HepG2 (cell line): ENCODE measurements around the gene ACAN. TPM values are rescaled to one million over a fixed set of nuclear protein-coding genes. Genes with fewer than 3 reads are reported as not detected.

ENCODE experiments used
- ATAC-seq: fragments of 200-7000 bp; cut with Tn5 transposase; 3 replicates; pipeline ENCODE4 v1.9.1; 2020; ENCODE audit warnings: mild to moderate bottlenecking, moderate library complexity
- BruUV-seq: library from RNA; stranded (reverse); fragments of 400-500 nt; replicated peaks from 2 replicates; lab custom pipeline; 2021; lab: Mats Ljungman, UMichigan
- CTCF ChIA-PET: fragments of 300-600 bp; formaldehyde crosslinking; extraction: SDS; loops from one replicate; lab custom pipeline; 2021; ENCODE audit warnings: low total read pairs, inconsistent platforms, low intra/inter-chr PET ratio; lab: Yijun Ruan, JAX
- POLR2A ChIA-PET: fragments of 350-600 bp; sonication (Branson Sonifier 250); formaldehyde crosslinking; loops from one replicate; lab custom pipeline; 2020; ENCODE audit warnings: antibody characterized with exemption, inconsistent platforms; lab: Yijun Ruan, JAX
- DNase-seq: peaks from one replicate; pipeline ENCODE4 v3.0.0-alpha.2; 2015; ENCODE audit warnings: low spot score
- FAIRE-seq: peaks from 3 replicates; lab custom pipeline; 2011; peaks lifted over from hg19 to GRCh38; lab: Jason Lieb, UNC
- H2AFZ ChIP-seq: one replicate; pipeline ENCODE4 v1.6.1; 2011; ENCODE audit warnings: low read length, inconsistent platforms
- H3K27ac ChIP-seq: fragments of 300-600 bp; 3 replicates; pipeline ENCODE4 v1.8.0; 2011; ENCODE audit warnings: mixed run types, mild to moderate bottlenecking, mixed read lengths, low read length, inconsistent platforms; ENCODE audit not compliant: insufficient read depth; ENCODE audit errors: extremely low read length
- H3K27me3 ChIP-seq, 2 experiments: fragments of 200-600 bp in 1 of 2; 2 replicates in 1 of 2; 3 replicates in 1 of 2; pipeline versions ENCODE4 v1.6.0 to v1.8.0; 2011; ENCODE audit warnings: low read length in 2 of 2, mild to moderate bottlenecking in 2 of 2, moderate library complexity in 2 of 2, inconsistent platforms in 1 of 2; ENCODE audit not compliant: insufficient read depth in 2 of 2, control insufficient read depth in 1 of 2
- H3K36me3 ChIP-seq, 2 experiments: fragments of 200-600 bp in 1 of 2; replicated peaks in 1 of 2; 2 replicates in 1 of 2; 3 replicates in 1 of 2; pipeline versions ENCODE4 v1.5.1 to v1.8.0; 2011; ENCODE audit warnings: low read length in 2 of 2, inconsistent platforms in 1 of 2; ENCODE audit not compliant: insufficient read depth in 2 of 2, control insufficient read depth in 1 of 2
- H3K4me1 ChIP-seq: 2 replicates; pipeline ENCODE4 v1.5.1; 2012; ENCODE audit warnings: low read length, inconsistent platforms; ENCODE audit not compliant: insufficient read depth
- H3K4me2 ChIP-seq: 2 replicates; pipeline ENCODE4 v1.6.0; 2011; ENCODE audit warnings: low read depth, low read length, inconsistent platforms
- H3K4me3 ChIP-seq, 3 experiments: fragments of 200-600 bp in 1 of 3; sonication (generic), shearing (Covaris generic) in 1 of 3; replicated peaks in 1 of 3; 2 replicates each; pipeline ENCODE4 v1.5.1; 2011 to 2016; ENCODE audit warnings: low read length in 3 of 3, inconsistent platforms in 2 of 3, low read depth in 2 of 3, mild to moderate bottlenecking in 2 of 3, control low read depth in 1 of 3, mixed read lengths in 1 of 3; ENCODE audit not compliant: insufficient read depth in 1 of 3
- H3K79me2 ChIP-seq: one replicate; pipeline ENCODE4 v1.6.1; 2011; ENCODE audit warnings: low read length, inconsistent platforms; ENCODE audit not compliant: insufficient read depth
- H3K9ac ChIP-seq: 2 replicates; pipeline ENCODE4 v1.6.0; 2011; ENCODE audit warnings: mild to moderate bottlenecking, low read depth, low read length, inconsistent platforms; ENCODE audit not compliant: insufficient read depth
- H3K9me3 ChIP-seq: 2 replicates; pipeline ENCODE4 v1.5.1; 2012; ENCODE audit warnings: mild to moderate bottlenecking, low read length
- H4K20me1 ChIP-seq: 2 replicates; pipeline ENCODE4 v1.6.0; 2011; ENCODE audit warnings: inconsistent platforms, mild to moderate bottlenecking, low read length, moderate library complexity; ENCODE audit not compliant: insufficient read depth
- BCL6 ChIP-seq: IDR thresholded peaks from 2 replicates; pipeline ENCODE4 v1.6.1; 2016; ENCODE audit warnings: missing genetic modification reagents, missing compliant biosample characterization
- CBX5 ChIP-seq: sonication (generic); formaldehyde crosslinking; IDR thresholded peaks from 2 replicates; pipeline ENCODE4 v1.4.0; 2020; ENCODE audit warnings: missing genetic modification reagents, borderline replicate concordance
- ERF ChIP-seq: IDR thresholded peaks from 2 replicates; pipeline ENCODE4 v1.6.1; 2018; ENCODE audit warnings: missing biosample characterization, missing genetic modification reagents
- FOXM1 ChIP-seq: sonication (generic); formaldehyde crosslinking; IDR thresholded peaks from 2 replicates; pipeline ENCODE4 v1.5.0; 2020; ENCODE audit warnings: missing genetic modification reagents
- KDM3A ChIP-seq: IDR thresholded peaks from 2 replicates; pipeline ENCODE4 v1.6.1; 2018; ENCODE audit warnings: low read depth, missing compliant biosample characterization
- MBNL3 ChIP-seq: fragments of 250-450 bp; sonication (Bioruptor Pico); conservative IDR thresholded peaks from 2 replicates; pipeline ENCODE4 v1.8.0; 2022; ENCODE audit warnings: mild to moderate bottlenecking, inconsistent platforms
- NFKBIZ ChIP-seq: IDR thresholded peaks from 2 replicates; pipeline ENCODE4 v1.6.1; 2018; ENCODE audit warnings: missing genetic modification reagents, missing compliant biosample characterization
- NR2F6 ChIP-seq, 2 experiments: IDR thresholded peaks; 2 replicates each; pipeline ENCODE4 v1.6.1; 2016; ENCODE audit warnings: antibody characterized with exemption in 1 of 2, mild to moderate bottlenecking in 1 of 2
- PHF5A ChIP-seq: IDR thresholded peaks from one replicate; pipeline ENCODE4 v1.6.1; 2018; ENCODE audit warnings: low read depth, missing genetic modification reagents; ENCODE audit not compliant: unreplicated experiment
- REXO4 ChIP-seq: sonication (generic); formaldehyde crosslinking; IDR thresholded peaks from 2 replicates; pipeline ENCODE4 v1.8.0; 2022; ENCODE audit warnings: missing genetic modification reagents, mild to moderate bottlenecking, borderline replicate concordance
- SALL1 ChIP-seq: sonication (generic); formaldehyde crosslinking; IDR thresholded peaks from 2 replicates; pipeline ENCODE4 v1.8.0; 2022; ENCODE audit warnings: mild to moderate bottlenecking, missing genetic modification reagents
- SETDB1 ChIP-seq: sonication (generic); formaldehyde crosslinking; IDR thresholded peaks from 2 replicates; pipeline ENCODE4 v1.5.1; 2020; ENCODE audit warnings: missing genetic modification reagents, mild to moderate bottlenecking, borderline replicate concordance
- ZNF282 ChIP-seq: fragments of 450-650 bp; IDR thresholded peaks from 2 replicates; pipeline ENCODE4 v1.6.1; 2018; ENCODE audit not compliant: partially characterized antibody
- ZNF780A ChIP-seq: sonication (generic); formaldehyde crosslinking; IDR thresholded peaks from 2 replicates; pipeline ENCODE4 v1.8.0; 2022; ENCODE audit warnings: mild to moderate bottlenecking, missing genetic modification reagents, moderate library complexity
- WGBS: methylation state at CpG from one replicate; pipeline ENCODE4 v1.1.6; 2017; ENCODE audit warnings: low lambda C conversion rate; 5-methylcytosine and 5-hydroxymethylcytosine counted together
- in situ Hi-C: cut with HindIII; loops from 2 replicates; pipeline ENCODE4 v1.10.0; 2017; ENCODE audit warnings: low pct_unique_long_range_greater_than_20kb; ENCODE audit not compliant: extremely low pct_ligation_motif_present
- intact Hi-C: fragments of 100-400 bp; cut with micrococcal nuclease; formaldehyde crosslinking; loops from one replicate; pipeline ENCODE4 v1.10.0; 2022; ENCODE audit not compliant: unreplicated experiment
- polyA plus RNA-seq, 8 experiments: library from polyadenylated mRNA; depleted of rRNA in 3 of 8; stranded (reverse) in 7 of 8; unstranded in 1 of 8; fragments of >200 nt; fragmentation: Illumina TruSeq in 4 of 8; extraction: Trizol in 4 of 8; gene quantifications; 2 replicates each; pipeline versions ENCODE4 v1.2.1 to v1.2.3, GENCODE V29; 2011 to 2016; ENCODE audit warnings: low read depth in 4 of 8, missing spikeins in 1 of 8, mixed read lengths in 1 of 8; ENCODE audit not compliant: insufficient read depth in 1 of 8
- total RNA-seq, 5 experiments: library from RNA; depleted of rRNA; stranded (reverse); fragments of >200 nt; fragmentation: Illumina TruSeq; extraction: Trizol; gene quantifications; 2 replicates each; pipeline ENCODE4 v1.2.3, GENCODE V29; 2016; ENCODE audit warnings: low read depth in 1 of 5
- TF ChIP-seq, protein P1 (sequence below): sonication (generic); formaldehyde crosslinking; IDR thresholded peaks from 2 replicates; pipeline ENCODE4 v1.8.0; 2022; ENCODE audit warnings: mild to moderate bottlenecking, missing genetic modification reagents
- TF ChIP-seq, protein P2 (sequence below): sonication (generic); formaldehyde crosslinking; IDR thresholded peaks from 2 replicates; pipeline ENCODE4 v1.4.0; 2020; ENCODE audit warnings: mild to moderate bottlenecking, low read depth, missing genetic modification reagents

Gene ACAN
- total and polyA plus RNA-seq, 2 of the 13 experiments (the other 11 are each of a cell fraction or from before 2014, with no cell fraction given) = not detected

DNA sequence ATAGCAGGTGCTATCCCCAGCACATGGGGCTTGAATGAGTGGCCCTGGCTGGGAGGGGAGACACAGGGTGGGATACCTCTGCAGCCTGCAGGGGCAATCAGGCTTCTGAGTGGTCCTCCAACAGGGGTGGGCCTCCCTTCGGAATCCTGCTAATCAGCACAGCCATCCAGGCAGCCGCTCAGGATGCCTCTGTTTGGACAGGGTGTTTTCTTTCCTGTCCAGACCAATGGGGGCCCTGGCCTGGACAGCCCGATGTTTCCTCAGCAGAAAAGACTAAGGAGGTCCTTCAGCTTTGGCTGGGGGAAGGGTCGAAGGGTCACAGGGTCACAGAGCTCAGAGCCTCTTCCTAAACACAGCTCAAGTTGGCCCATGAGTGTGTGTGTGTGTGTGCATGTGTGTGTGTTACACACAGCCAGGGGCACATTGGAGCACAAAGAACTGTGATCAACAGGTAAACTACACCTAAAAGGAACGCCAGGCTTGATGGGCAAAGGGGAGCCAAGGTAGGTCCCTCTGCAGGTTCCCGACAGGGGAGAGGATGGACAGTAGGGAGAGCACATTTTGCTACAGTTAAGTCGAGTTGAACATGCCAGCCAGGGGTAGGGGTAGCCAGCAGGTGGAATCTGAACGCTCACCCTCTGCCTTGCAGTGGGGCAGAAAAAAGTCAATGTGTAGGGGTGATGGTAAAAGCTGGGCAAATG lies 93.2 kb downstream of the ACAN start:
- H3K36me3 ChIP-seq = no peaks in the 10 kb centered on the region
- peaks cover 36% of the 10 kb centered on the region for H3K4me1 ChIP-seq
- 21% methylated on average over 5 of the region's 8 CpGs for WGBS
- H3K27ac ChIP-seq = no peak overlapping the region
- CTCF ChIA-PET = no interaction called here
- intact Hi-C loops (loop anchor here (10.0 kb wide), 1 partner anchor 278 kb away; no protein-coding TSS in a partner anchor), in situ Hi-C loops (no loop called here)
- no peak overlapping the region for H3K4me3 ChIP-seq
- H2AFZ ChIP-seq = no peak overlapping the region
- TF ChIP-seq ZNF780A (CRISPR knock-in tag) (no peak), NR2F6 (IDR thresholded peaks at IDR 0.05) (no peak), NR2F6 (CRISPR knock-in tag; IDR thresholded peaks at IDR 0.05) (no peak), CBX5 (CRISPR knock-in tag) (no peak), REXO4 (CRISPR knock-in tag) (no peak), BCL6 (CRISPR knock-in tag) (no peak), PHF5A (CRISPR knock-in tag) (no peak), FOXM1 (CRISPR knock-in tag) (no peak), SETDB1 (CRISPR knock-in tag) (no peak), NFKBIZ (CRISPR knock-in tag) (no peak), ERF (CRISPR knock-in tag) (no peak), MBNL3 (CRISPR knock-in tag) (no peak), SALL1 (CRISPR knock-in tag) (no peak), ZNF282 (no peak), KDM3A (no peak)
- TF ChIP-seq, protein P1, sequence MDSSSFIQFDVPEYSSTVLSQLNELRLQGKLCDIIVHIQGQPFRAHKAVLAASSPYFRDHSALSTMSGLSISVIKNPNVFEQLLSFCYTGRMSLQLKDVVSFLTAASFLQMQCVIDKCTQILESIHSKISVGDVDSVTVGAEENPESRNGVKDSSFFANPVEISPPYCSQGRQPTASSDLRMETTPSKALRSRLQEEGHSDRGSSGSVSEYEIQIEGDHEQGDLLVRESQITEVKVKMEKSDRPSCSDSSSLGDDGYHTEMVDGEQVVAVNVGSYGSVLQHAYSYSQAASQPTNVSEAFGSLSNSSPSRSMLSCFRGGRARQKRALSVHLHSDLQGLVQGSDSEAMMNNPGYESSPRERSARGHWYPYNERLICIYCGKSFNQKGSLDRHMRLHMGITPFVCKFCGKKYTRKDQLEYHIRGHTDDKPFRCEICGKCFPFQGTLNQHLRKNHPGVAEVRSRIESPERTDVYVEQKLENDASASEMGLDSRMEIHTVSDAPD (CRISPR knock-in tag) = no peak
- TF ChIP-seq, protein P2, sequence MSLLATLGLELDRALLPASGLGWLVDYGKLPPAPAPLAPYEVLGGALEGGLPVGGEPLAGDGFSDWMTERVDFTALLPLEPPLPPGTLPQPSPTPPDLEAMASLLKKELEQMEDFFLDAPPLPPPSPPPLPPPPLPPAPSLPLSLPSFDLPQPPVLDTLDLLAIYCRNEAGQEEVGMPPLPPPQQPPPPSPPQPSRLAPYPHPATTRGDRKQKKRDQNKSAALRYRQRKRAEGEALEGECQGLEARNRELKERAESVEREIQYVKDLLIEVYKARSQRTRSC (CRISPR knock-in tag) = no peak
- no peaks in the 10 kb centered on the region for H3K9me3 ChIP-seq
- H3K4me2 ChIP-seq = no peak overlapping the region
- no peak for FAIRE-seq
- BruUV-seq = no TSS peak
- H3K27me3 ChIP-seq = peaks cover 6 to 26% of the 10 kb centered on the region in 2 experiments
- no peaks in the 10 kb centered on the region for H3K79me2 ChIP-seq
- POLR2A ChIA-PET = no interaction called here
- no peak for DNase-seq
- H3K9ac ChIP-seq = no peak overlapping the region
- 0 out of 3 replicates have a peak, but pooled peaks have one; percentile 5 for ATAC-seq
- H4K20me1 ChIP-seq = no peaks in the 10 kb centered on the region
